Measurements from ENCODE around the gene GPC6.

Gene GPC6

DNA sequence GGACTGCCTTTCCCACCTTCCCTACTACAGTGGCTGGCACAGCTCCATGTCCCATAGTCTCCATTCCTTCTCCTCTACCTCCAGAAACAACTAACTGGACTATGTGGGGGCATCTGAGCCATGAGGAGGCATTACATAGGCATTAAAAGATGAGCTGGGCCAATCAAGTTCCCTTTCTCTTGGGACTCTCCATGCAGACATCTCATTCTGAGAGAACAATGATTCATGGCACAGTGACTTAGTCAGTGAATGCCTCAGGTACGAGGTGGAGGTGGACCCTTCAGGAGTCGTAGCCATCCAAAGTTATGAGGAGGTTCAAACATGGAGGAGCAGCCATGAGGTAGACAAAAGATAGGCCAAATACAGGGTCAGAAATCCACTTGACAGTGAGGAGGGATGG, 70.0 kb downstream of the GPC6 start:
- H3K4me3 ChIP-seq (ENCODE audit: low read length), result no peak overlapping the region
- TF ChIP-seq, protein P1, sequence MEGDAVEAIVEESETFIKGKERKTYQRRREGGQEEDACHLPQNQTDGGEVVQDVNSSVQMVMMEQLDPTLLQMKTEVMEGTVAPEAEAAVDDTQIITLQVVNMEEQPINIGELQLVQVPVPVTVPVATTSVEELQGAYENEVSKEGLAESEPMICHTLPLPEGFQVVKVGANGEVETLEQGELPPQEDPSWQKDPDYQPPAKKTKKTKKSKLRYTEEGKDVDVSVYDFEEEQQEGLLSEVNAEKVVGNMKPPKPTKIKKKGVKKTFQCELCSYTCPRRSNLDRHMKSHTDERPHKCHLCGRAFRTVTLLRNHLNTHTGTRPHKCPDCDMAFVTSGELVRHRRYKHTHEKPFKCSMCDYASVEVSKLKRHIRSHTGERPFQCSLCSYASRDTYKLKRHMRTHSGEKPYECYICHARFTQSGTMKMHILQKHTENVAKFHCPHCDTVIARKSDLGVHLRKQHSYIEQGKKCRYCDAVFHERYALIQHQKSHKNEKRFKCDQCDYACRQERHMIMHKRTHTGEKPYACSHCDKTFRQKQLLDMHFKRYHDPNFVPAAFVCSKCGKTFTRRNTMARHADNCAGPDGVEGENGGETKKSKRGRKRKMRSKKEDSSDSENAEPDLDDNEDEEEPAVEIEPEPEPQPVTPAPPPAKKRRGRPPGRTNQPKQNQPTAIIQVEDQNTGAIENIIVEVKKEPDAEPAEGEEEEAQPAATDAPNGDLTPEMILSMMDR (conservative IDR thresholded peaks at IDR 0.05; ENCODE audit: low read depth, low read length), result no peak
- DNase-seq (ENCODE audit: low read depth), result no peak

DNA sequence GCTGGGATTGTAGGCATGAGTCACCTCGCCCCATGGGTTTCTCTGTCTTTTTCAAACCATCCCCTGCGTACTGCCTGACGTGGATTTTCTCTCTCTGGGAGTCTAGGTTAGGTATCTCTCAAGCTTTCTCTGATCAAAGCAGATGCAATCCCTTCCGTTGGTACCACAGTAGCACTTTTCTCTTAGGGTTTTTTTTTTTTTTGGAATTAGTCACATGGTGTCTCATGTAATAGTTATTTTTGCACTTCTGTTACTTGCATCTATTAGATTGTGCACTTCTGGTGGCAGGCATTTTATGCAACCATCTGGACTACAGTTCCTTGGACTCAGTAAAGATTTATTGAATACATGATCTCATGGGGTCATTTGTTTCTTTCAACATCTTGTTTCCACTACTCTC, 72.1 kb downstream of the GPC6 start:
- no peak for DNase-seq (ENCODE audit: low read depth)
- H3K4me3 ChIP-seq (ENCODE audit: low read length), result no peak overlapping the region
- TF ChIP-seq, protein P1 (conservative IDR thresholded peaks at IDR 0.05; ENCODE audit: low read depth, low read length), result no peak

- H3K4me3 ChIP-seq (ENCODE audit: low read length), result no peak overlapping the region
- TF ChIP-seq, protein P1 (conservative IDR thresholded peaks at IDR 0.05; ENCODE audit: low read depth, low read length), result no peak
- no peak for DNase-seq (ENCODE audit: low read depth)
Observed at GRCh38 chr13:93304134-93304533, 77.5 kb downstream of the GPC6 start.

- no peak overlapping the region for H3K4me3 ChIP-seq (ENCODE audit: low read length)
- TF ChIP-seq, protein P1 (conservative IDR thresholded peaks at IDR 0.05; ENCODE audit: low read depth, low read length), result no peak
- DNase-seq (ENCODE audit: low read depth), result no peak
Observed at GRCh38 chr13:93304868-93305613, 78.4 kb downstream of the GPC6 start.

GRCh38 chr13:93305886-93306285, 79.3 kb downstream of the GPC6 start:
- no peak for DNase-seq (ENCODE audit: low read depth)

DNA sequence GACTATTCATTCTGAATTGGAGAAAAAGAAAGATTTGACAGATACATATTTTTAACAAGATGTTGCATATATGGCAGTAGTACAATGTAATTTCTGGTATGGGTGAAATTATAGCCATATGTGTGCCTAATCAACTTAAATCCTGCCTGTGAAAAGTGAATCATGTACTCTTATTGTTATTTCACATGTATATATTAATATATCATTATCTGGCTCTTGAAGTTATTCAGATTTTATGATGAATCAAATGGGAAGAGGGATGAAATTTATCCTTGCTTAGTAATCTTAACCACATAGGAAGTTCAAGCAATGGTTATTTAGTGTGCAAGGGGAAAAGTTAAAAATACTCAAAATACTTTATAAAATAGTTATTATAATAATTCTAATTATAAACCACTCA, 80.5 kb downstream of the GPC6 start:
- TF ChIP-seq, protein P1 (conservative IDR thresholded peaks at IDR 0.05; ENCODE audit: low read depth, low read length), result no peak
- DNase-seq (ENCODE audit: low read depth), result no peak
- H3K4me3 ChIP-seq (ENCODE audit: low read length), result no peak overlapping the region

More at GRCh38 chr13:93305886-93306285, 79.3 kb downstream of the GPC6 start:
- TF ChIP-seq, protein P1 (conservative IDR thresholded peaks at IDR 0.05; ENCODE audit: low read depth, low read length), result no peak
- H3K4me3 ChIP-seq (ENCODE audit: low read length), result no peak overlapping the region

DNA sequence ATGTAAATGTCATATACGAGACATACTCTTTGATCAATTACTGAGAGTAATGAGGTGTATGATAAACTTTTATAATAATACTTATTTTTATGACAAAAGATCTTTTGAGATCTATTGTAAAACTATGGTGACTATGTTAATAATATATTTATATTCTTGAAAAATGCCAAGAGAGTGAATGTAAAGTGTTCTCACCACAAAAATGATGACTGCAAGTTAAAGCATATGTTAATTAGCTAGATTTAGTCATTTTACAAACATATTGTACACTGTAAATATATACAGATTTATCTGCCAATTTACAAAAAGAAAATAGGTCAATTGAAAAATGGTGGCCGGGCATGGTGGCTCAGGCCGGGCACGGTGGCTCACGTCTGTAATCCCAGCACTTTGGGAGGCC, 81.0 kb downstream of the GPC6 start:
- no peak for DNase-seq (ENCODE audit: low read depth)
- no peak overlapping the region for H3K4me3 ChIP-seq (ENCODE audit: low read length)
- TF ChIP-seq, protein P1 (conservative IDR thresholded peaks at IDR 0.05; ENCODE audit: low read depth, low read length), result no peak
